Neural progenitor cell (in vitro differentiated cells): ENCODE measurements around the gene PRSS36.

Experiments
- EZH2 ChIP-seq: fragments of 200-600 bp; sonication (generic); IDR thresholded peaks from 2 replicates; pipeline ENCODE4 v1.6.1; 2017; ENCODE audit warnings: antibody characterized with exemption, mild to moderate bottlenecking, moderate library complexity
- TF ChIP-seq, protein P1 (sequence below): fragments of 200-600 bp; sonication (generic); IDR thresholded peaks from 2 replicates; pipeline ENCODE4 v1.5.1; 2017; ENCODE audit warnings: antibody characterized with exemption, mild to moderate bottlenecking

DNA sequence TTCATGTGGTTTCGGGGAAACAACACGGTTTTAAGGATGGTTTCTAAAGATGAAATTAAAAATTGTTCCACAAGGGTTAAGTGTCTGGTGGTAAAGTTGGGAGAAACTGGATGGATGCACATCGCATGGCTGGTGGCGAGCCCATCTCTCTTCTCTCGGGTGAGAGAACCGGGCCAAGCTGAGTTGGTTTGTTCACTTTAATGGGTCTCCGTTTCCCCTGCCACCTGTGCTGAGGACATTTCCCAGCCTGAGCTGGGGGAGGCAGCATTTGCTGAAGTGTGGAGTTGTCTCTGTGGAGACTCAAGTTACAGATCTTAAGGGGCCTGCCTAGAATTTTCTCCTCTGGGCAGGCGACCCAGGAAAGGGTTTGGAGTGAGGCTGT is 37.9 kb upstream of the PRSS36 start:
- TF ChIP-seq, protein P1, sequence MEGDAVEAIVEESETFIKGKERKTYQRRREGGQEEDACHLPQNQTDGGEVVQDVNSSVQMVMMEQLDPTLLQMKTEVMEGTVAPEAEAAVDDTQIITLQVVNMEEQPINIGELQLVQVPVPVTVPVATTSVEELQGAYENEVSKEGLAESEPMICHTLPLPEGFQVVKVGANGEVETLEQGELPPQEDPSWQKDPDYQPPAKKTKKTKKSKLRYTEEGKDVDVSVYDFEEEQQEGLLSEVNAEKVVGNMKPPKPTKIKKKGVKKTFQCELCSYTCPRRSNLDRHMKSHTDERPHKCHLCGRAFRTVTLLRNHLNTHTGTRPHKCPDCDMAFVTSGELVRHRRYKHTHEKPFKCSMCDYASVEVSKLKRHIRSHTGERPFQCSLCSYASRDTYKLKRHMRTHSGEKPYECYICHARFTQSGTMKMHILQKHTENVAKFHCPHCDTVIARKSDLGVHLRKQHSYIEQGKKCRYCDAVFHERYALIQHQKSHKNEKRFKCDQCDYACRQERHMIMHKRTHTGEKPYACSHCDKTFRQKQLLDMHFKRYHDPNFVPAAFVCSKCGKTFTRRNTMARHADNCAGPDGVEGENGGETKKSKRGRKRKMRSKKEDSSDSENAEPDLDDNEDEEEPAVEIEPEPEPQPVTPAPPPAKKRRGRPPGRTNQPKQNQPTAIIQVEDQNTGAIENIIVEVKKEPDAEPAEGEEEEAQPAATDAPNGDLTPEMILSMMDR, result no peak
- no peak for TF ChIP-seq EZH2
